Skeletal muscle cell (primary cell): ENCODE results near the gene VAC14.

Experiments
- DNase-seq: peaks from one replicate; pipeline ENCODE4 v3.0.0-alpha.2; 2010; ENCODE audit warnings: low read depth
- H3K4me3 ChIP-seq: 2 replicates; pipeline ENCODE4 v1.5.1; 2011; ENCODE audit warnings: low read depth, mild to moderate bottlenecking, control low read depth, low read length, moderate library complexity

Gene VAC14

DNA sequence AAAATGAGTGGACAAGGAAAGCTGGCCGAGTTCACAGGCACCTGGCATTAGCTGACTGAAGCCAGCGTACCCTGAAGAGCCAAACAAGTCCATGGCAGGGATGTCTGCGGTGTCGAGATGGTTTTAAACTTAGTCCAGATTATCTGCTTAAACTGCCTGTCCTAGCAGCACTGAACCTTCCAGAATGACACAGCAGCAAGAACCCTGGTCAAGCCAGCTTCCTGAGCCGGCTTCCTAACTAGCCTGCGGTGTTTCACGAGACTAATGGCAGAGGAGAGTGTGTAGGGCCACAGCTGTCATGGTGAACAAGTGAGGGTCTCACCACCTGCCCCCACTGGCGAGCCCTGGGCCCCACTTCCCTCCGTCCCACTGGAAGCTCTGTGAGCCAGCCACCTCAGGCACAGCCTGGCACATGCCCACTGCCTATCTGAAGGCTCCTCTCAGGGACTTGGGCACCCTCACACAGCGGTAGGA, 86.3 kb downstream of the VAC14 start:
- H3K4me3 ChIP-seq = no peak overlapping the region
- no peak for DNase-seq

DNA sequence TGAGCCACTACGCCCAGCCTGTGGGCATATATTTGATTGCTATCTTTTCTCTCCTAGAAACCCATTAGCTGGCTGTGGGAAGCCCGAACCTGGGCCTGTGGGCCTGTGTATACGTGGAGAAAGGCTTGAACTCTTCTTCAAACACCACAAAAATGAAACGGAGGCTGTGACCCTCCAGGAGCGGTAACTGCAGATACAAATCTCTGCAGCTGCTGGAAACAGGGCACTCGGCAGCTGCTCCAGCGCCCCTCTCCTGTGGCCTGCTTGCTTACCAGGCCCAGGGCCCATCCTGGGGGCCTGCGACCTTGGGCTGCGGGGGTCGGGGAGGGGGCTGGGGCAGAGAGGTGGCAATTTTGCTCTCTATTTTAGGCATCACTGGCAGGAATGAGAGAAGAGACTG, 87.1 kb downstream of the VAC14 start:
- DNase-seq = no peak
- no peak overlapping the region for H3K4me3 ChIP-seq

DNA sequence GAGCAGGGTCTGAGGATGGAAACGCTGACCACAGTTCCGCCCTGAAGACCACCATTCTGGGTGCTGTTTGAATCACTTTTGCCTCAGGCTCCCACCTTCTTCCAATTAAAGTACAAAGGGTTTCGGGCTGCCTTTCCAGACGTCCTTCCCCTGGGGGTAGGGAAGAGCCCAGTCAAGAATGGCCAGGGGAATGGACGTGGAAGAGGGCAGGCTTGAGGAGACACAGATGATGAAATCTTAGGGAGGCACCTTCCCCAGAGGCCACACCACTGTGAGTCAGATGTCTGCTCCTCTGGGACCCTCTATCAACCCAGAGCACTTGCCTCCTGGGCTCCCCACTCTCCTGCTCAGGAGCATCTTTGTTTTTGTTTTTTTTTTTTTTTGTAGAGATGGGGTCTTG, 87.6 kb downstream of the VAC14 start:
- no peak overlapping the region for H3K4me3 ChIP-seq
- no peak for DNase-seq

DNA sequence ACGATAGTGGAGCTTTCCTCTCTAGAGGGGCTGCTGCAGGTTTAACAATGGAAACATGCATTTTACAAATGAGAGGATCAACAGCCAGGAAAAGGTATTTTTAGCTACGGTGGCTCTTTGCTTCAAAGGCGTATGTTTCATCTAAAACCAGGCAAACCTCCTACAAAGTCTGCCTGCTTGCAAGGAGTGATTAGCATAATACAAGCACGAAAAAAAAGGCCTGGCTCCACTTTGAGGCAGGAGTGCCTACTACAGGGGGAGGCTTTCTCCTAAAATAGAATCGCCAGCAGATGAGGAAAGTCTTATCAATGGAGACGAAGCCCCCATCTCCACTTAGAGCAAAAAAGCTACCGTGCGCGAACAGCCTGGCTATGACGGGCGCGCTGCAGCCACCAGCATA, 88.0 kb downstream of the VAC14 start:
- DNase-seq = no peak
- no peak overlapping the region for H3K4me3 ChIP-seq

DNA sequence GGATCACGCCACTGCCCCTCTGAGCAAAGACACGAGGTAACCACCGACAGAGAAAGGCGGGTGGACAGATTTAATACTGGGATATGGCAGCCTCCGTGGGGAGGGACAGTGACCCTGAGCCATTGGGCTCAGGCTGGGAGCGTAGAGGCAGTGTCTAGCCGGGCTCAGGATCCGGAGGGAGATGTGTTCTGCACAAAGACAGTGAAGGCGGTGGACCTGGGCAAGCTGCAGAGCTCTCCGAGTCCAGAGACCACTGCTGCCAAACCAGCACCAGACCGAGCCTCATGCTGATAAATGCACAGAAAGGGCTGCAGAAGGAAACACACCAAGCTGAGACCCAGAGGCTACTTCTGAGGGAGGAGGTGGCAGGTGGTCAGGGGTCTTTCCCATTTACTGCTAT, 88.6 kb downstream of the VAC14 start:
- H3K4me3 ChIP-seq = no peak overlapping the region
- DNase-seq = no peak

DNA sequence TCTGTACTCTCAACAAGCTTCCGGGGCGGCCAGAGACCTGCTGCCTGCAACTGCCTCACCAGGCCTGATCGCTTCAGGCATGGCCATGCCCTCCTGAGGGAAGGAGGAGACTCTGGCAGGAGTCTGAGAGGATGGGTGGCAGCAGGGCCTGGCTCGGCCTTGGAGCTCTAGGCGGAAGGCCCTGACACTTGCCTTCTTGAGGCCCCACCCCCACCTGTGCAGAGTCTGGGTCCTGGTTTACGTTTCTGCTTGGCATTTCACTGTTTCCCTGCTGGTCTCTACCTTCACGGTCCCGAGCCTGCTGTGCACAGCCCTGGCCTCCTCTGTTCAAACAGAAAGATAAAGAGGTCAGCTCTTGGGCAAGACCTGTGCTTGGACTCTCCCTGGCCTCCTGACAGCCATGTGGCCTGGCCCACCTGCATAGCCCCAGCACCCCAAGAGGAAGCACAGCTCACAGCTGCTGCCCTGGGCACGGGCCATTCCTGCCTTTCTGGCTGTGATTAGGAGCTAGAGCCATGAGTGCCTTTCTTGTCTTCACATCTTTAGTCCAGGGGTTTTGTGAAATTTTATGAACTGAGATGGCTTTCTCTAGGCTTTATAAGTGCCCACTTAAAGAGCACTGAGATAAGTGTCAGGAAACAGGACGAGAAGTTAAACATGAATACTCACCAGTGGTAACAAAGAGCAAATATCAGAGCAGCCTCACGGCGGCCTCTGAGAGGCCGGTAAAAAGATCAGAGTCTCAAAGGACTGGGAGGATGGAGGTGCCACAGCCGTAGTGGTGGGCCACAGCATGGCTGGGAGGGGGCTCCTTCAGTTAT, 89.5 kb downstream of the VAC14 start:
- DNase-seq = no peak
- H3K4me3 ChIP-seq = no peak overlapping the region

DNA sequence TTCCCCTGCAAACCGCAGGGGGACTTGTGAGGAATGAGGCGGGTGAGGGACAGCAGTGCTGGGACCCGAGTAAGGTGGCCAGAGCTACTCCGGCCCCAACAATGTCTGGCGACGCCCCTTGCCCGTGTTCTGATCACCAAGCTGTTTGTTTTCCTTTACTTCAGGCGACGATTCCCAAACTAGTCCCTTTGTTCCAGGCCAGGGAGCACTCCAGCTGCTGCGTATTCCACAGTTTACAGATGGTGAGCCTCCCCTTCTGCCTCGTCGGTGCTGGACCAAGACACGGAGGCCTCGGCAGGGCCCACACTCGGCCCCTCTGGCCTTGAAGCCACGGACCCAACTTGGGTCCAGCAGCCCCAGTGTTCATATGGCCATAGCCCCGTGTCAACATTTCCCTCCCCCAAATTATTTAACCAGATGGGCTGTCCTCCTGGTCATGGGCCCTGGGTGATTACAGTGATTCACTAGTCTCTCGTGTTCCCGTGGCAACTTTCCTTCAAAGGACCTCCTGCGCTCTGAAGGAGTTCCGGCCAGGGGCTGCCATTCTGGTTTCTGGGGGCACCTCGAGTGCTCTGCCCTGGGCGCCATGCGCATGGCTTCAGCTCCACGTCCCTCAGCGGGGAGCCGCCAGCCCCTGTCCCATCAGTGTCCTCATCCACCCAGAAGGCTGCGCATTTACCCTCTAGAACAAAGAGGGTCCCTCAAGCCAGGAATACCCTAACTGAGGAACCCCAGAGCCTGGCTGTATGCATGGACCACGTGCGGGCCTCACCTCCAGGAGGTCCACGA, 90.3 kb downstream of the VAC14 start:
- H3K4me3 ChIP-seq = no peak overlapping the region
- DNase-seq = no peak

DNA sequence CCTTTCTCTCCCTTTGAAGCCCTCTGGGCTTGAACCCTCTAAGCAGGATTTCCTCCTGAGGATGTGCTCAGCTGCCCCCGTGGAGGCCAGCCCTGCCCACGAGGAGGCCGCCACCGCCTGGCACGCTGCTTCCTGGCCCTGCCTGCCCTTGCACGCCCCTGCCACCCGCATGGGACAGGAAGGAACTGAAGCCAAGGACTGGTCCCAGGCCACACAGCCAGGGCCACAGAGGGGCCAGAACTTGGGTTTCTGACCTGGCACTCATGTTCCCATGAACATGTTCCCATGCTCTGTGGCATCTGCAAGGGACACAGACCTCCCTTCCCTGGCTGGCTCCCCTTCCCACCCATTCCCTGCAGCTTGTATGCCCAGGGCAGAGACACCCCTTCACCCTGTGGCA, 91.0 kb downstream of the VAC14 start:
- H3K4me3 ChIP-seq = no peak overlapping the region
- DNase-seq = no peak

DNA sequence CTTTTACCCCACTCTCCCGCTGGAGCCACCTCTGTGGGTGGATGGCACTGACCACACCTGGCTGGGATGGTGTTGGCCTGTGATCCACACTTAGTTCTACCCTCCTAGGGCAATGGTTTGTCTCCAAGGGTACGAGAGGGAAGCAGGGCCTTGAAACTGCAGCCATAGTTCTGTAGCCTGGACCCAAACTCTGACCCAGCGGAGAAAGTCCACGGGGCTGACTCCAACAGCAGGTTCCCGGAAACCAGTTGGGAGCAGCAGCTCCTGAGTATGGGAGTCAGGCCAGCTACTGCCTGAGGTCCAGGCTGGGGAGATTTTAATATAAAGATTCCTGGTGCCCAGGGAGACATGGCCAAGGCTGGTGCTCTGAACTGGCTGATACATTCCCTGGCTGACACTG, 91.5 kb downstream of the VAC14 start:
- no peak overlapping the region for H3K4me3 ChIP-seq
- DNase-seq = no peak

DNA sequence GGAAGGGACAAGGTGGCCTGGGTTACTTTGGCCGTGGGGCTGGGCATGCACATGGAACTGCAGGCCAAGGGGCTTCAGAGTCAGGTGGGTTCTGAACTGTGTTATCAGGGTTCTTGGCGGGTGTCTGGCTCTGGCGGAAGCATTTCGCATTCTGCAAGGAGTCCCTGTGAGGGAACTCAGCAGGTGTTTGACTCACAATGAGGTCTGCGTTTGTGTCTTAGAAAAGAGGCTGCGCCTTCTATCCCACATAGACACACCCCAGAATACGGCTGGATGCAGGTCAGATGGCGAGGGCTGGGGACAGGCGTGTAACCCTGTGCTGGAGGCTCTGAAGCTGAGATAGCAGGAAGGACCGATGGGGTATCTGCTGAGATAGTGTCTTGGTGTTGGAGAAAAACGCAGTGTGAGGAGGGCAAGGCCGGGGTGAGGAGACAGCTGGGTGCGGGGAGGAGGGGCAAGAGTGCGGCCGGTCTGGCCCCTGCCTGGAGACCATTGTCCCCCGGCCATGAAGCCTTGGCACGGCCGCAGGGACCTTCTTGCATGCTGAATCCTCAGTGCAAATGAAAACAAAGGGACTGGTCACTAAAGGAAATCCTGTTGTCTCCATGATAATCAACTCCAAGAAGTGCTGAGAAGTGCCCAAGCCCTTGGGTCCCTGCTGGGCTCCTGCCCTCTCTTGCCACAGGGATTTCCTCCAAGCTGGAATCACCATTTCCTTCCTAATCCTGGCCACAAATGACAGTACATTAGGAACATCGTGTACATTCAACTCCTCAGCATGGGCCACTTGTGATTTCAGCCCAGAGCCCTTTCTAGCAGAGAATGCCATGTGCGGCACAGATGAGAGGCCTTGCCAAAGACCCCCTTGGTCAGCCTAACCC, 92.4 kb downstream of the VAC14 start:
- no peak for DNase-seq
- no peak overlapping the region for H3K4me3 ChIP-seq

DNA sequence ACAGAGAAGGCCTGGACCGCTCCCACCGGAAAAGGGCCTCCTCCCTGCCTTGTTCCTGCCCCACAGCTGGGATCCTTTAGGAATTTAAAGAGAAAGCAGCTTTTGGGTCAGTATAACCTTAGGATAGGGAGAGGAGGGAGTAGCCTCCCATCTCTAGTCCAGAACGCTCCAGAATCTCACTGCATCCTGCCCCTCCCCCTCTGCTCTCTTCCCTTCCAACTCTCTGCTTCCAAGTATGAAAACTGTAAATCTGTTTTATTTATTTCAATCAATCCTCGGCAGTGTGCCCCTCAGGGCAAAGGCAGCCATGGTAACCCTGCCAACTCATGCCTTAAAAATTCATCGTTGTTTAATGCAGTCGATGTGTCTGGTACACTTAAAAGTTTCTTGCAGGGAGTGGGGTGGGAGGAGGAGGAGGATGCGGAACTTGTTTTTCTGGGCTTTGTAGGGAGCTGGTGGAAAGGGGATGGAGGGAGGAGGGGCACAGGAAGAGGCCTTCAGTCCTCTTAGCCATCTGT, 94.0 kb downstream of the VAC14 start:
- DNase-seq = peak; percentile 45
- H3K4me3 ChIP-seq = no peak overlapping the region

DNA sequence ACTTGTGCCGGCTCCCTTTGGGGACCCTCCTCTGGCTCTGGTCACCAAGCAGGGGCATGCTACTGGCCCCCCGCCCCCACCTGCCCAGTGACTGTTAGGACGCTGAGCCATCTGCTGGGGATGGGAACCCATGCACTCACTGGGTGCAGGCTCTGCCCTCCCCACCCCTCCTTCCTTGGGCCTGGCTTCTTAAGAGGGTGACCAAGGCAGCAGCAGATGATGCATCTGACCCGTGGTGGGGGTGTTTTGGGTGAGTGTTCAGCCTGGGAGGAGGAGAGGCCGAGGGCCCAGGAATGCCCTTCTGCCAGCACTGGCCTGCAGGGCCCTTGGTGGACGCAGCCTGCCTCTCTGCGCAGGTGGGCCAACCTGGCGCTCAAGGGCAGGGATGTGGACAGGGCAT, 95.9 kb downstream of the VAC14 start:
- no peak overlapping the region for H3K4me3 ChIP-seq
- no peak for DNase-seq

DNA sequence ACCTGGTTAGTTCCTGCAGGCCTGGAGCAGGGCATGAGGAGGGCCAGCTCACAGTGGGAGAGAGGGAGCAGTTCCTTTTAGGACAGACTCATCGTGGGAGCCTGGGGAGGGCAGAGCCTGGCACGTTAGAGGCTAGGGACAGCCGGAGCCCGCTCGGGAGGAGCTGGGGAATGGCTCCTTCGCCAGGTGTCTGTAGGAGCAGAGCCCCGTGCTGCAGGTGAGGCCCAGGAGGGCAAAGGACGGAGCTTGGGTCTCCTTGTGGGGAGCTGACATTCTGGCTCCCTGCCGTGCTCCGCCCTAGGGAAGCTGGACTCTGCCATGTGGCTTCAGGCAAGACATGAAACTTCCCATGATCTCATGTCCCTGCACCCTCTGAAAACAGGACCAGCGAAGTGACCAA, 96.4 kb downstream of the VAC14 start:
- DNase-seq = no peak
- H3K4me3 ChIP-seq = no peak overlapping the region

DNA sequence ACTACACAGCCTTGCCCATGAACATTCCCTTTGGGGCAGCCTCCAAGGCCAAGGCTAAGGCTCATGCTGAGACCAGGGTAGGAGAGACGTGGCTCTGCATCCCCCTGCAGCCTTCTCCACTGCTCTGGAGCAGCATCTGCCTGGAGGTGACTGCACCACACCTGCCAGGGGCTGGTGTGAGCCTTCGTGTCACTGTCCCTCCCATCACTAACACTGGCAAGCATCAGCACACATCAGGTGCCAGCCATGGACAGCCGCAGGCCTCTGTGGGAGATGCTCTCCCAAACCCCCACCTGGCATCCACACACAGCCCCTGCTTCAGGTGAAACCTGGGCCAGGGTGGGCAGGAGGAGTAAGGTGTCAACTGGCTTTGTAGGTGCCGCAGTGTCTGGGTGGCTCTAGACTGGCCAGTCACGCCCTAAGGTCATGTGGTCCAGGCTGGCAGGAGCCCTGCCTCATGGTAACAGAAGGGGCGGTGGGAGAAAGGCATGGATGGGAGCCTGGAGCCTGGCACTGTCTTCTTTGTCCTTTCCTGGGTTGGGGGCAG, 97.0 kb downstream of the VAC14 start:
- no peak for DNase-seq

DNA sequence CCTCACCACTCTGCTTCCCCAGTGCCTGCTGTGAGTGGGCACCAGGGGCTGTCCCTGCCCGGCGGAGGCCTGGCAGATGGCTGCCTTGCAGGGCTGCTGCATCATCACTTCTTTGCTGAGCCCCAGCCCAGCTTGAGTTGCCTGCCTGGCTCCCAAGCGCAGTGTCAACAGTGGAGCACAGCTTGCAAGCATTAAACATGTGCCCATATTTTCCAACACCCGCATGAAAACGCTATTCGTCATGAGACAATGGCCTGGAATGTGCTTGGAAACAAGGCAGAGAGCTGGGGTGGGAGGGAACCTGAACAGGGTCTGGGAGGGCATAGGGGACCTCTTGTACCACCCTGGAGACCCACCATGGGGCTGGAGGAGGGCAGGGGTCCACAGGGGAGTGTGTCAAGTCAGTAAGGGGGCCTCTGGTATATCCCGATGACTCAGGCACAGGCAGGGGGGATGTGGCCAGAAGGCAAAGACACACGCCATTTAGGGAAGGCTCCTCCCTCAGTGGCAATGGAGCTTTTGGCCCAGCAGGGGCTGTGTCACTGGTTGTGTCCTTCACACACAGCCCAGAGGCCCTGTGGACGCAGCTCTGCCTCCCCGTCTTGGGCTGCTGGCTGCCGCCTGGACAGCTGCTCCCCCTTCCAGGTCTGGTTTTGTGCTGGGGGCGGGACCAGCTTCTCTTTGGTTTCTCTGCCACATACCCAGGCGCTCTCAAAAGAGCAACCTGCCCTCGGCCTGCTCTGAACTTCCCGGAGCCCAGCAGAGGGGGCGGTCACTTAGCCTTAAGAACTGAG, 97.7 kb downstream of the VAC14 start:
- DNase-seq = peak; percentile 56

More for the DNA sequence above, 97.0 kb downstream of the VAC14 start:
- H3K4me3 ChIP-seq = no peak overlapping the region

DNA sequence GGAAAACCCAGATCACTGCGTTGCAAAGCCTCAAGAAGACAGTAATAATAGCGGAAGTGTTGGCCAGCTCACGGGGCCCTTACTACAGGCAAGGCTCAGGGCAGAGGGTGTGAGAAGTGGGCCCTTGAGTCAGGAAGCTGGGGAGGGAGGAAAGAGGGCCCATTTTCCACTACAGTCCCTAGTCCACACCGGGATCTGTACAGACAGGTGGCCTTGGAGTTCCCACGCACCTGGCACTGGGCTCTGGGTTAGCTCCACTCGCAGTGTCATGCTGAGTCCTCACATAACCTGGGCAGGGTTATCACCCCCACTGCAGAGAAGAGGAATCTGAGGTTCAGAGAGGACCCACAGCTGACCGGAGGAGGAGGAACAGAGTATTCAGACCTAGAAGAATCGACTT, 98.3 kb downstream of the VAC14 start:
- H3K4me3 ChIP-seq = no peak overlapping the region
- no peak for DNase-seq

More for the DNA sequence above, 97.7 kb downstream of the VAC14 start:
- no peak overlapping the region for H3K4me3 ChIP-seq

DNA sequence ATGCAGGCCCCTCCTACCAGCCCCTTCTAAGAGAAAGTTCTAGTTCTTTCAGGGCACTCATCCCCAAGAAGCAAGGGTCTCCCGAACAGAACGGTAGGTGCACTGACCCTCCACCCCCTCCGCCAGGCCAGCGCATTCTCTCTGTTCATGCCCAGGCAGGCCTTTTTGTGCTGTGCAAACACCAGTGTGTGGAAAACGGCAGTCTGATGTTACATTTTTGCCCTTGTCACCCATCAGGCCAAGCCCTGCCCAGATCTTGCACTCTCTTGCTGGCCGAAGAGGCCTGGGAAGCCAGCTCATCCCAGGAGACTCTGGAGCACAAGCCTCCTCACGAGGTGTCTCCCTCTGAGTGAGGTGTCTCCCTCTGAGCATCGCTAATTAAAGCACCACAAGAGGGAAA, 99.0 kb downstream of the VAC14 start:
- no peak overlapping the region for H3K4me3 ChIP-seq

DNA sequence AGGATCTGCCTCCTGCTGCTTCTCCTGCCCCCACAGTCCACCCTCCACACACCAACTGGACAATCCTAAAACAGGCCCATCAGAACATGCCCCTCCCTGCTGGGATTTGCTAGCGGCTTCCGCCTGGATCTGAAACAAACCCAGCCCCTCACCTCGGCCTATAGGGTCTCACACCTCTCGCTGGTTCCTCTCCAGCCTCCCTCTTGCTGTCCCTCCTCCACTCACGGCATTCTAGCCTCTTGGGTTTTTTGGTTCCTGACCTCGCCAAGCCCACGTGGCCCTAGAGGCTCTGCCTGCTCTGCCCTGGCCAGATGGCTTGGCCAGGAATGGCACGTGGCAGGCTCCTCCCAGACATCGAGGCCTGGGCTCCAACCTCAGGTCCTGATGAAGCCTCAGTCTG, 99.4 kb downstream of the VAC14 start:
- no peak overlapping the region for H3K4me3 ChIP-seq
- DNase-seq = no peak

More for the DNA sequence above, 99.0 kb downstream of the VAC14 start:
- DNase-seq = no peak

DNA sequence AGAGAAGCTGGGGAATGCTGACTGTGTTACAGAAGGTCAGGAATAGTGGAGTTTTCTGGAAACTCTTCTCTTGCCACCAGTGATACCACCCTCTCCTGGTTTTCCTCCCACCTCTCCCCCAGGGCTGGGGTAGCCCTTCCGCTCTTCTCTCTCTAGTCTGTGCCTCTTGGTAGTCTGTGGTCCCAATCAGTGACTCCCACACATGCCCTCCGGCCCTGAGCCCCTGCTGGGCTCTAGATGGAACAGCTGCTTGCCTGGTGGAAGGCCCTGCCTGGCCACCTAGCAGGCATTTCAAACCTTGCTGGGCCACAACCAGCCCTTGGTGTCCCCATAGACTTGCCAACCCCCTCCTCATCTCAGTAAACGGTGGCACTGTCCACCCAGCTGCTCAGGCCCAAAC, 99.9 kb downstream of the VAC14 start:
- no peak overlapping the region for H3K4me3 ChIP-seq
- DNase-seq = no peak
